ENCODE data around the gene ANKRD62.

- TF ChIP-seq POLR2A (IDR thresholded peaks at IDR 0.05), result no peak
- no peak for TF ChIP-seq CTCF (IDR thresholded peaks at IDR 0.05)
- no peak for TF ChIP-seq EP300 (IDR thresholded peaks at IDR 0.05)
Observed at GRCh38 chr18:12159446-12159845, 65.8 kb downstream of the ANKRD62 start.

Measured in ovary (tissue), 3 donors.